B cell (primary cell): ENCODE data around the gene PPFIA2. TPM values are rescaled to one million over a fixed set of nuclear protein-coding genes. Genes with fewer than 3 reads are reported as not detected.

Experiments used
- ATAC-seq: fragments of 200-7000 bp; cut with Tn5 transposase; one replicate; pipeline ENCODE4 v1.10.0; 2021; ENCODE audit warnings: low read depth, mild to moderate bottlenecking, moderate number of reproducible peaks, moderate library complexity
- CTCF ChIA-PET: fragments of 350-600 bp; sonication (Branson Sonifier 250); formaldehyde crosslinking; loops from one replicate; lab custom pipeline; 2021; ENCODE audit warnings: antibody characterized with exemption, inconsistent platforms; lab: Charles Lee
- POLR2A ChIA-PET: fragments of 350-600 bp; sonication (Branson Sonifier 250); formaldehyde crosslinking; loops from one replicate; lab custom pipeline; 2021; ENCODE audit warnings: antibody characterized with exemption; lab: Charles Lee
- DNase-seq: peaks from one replicate; pipeline ENCODE4 v3.0.0; 2013
- H2AFZ ChIP-seq: 2 replicates; pipeline ENCODE4 v1.6.1; 2012; ENCODE audit warnings: mild to moderate bottlenecking, low read depth, low read length; ENCODE audit not compliant: insufficient read depth, poor library complexity, severe bottlenecking
- H3K27ac ChIP-seq, 2 donors: 1 replicate in 1 of 2; 2 replicates in 1 of 2; pipeline ENCODE4 v1.5.1; 2012 to 2013; ENCODE audit warnings: low read length in 2 of 2, mild to moderate bottlenecking in 2 of 2, moderate library complexity in 1 of 2
- H3K27me3 ChIP-seq, 4 experiments: fragments of 200-600 bp in 1 of 4; sonication (generic) in 1 of 4; replicated peaks in 1 of 4; 1 replicate in 2 of 4; 2 replicates in 2 of 4; pipeline versions ENCODE4 v1.6.1 to v1.7.0; 2013 to 2016; ENCODE audit warnings: low read length in 3 of 4, mild to moderate bottlenecking in 2 of 4, mixed read lengths in 1 of 4, moderate library complexity in 1 of 4; ENCODE audit not compliant: insufficient read depth in 4 of 4, control insufficient read depth in 3 of 4; ENCODE audit errors: control extremely low read depth in 1 of 4
- H3K36me3 ChIP-seq, 2 experiments: replicated peaks in 1 of 2; 1 replicate in 1 of 2; 2 replicates in 1 of 2; pipeline versions ENCODE4 v1.6.1 to v1.7.1; 2013; ENCODE audit warnings: low read length in 1 of 2; ENCODE audit not compliant: insufficient read depth in 2 of 2, control insufficient read depth in 1 of 2; ENCODE audit errors: control extremely low read depth in 1 of 2, extremely low read depth in 1 of 2
- H3K4me1 ChIP-seq, 2 donors: fragments of 200-600 bp in 1 of 2; sonication (generic) in 1 of 2; 1 replicate in 1 of 2; 2 replicates in 1 of 2; pipeline versions ENCODE4 v1.5.1 to v1.6.1; 2013 to 2017; ENCODE audit warnings: low read length in 2 of 2; ENCODE audit not compliant: control insufficient read depth in 2 of 2, insufficient read depth in 2 of 2
- H3K4me2 ChIP-seq: replicated peaks from 2 replicates; pipeline ENCODE3; 2012; ENCODE audit warnings: mild to moderate bottlenecking, low read depth, low read length; ENCODE audit not compliant: poor library complexity, severe bottlenecking
- H3K4me3 ChIP-seq, 5 experiments: fragments of 200-600 bp in 1 of 5; sonication (generic) in 1 of 5; 1 replicate in 3 of 5; 2 replicates in 2 of 5; pipeline versions ENCODE4 v1.5.1 to v1.7.0; 2011 to 2016; ENCODE audit warnings: low read length in 4 of 5, mild to moderate bottlenecking in 4 of 5, low read depth in 2 of 5, control low read depth in 1 of 5, moderate library complexity in 1 of 5; ENCODE audit not compliant: insufficient read depth in 1 of 5; ENCODE audit errors: control extremely low read depth in 1 of 5, extremely low read depth in 1 of 5
- H3K79me2 ChIP-seq: fragments of 200-600 bp; sonication (generic); one replicate; pipeline ENCODE4 v1.6.0; 2016; ENCODE audit warnings: low read length; ENCODE audit not compliant: control insufficient read depth, insufficient read depth
- H3K9ac ChIP-seq: fragments of 200-600 bp; sonication (generic); 2 replicates; pipeline ENCODE4 v1.6.1; 2017; ENCODE audit warnings: mild to moderate bottlenecking, low read length, moderate library complexity
- H3K9me3 ChIP-seq, 3 donors: one replicate each; pipeline versions ENCODE4 v1.6.1 to v1.7.1; 2013; ENCODE audit warnings: low read length in 2 of 3; ENCODE audit not compliant: control insufficient read depth in 2 of 3, insufficient read depth in 1 of 3; ENCODE audit errors: control extremely low read depth in 1 of 3
- H4K20me1 ChIP-seq: 2 replicates; pipeline ENCODE4 v1.6.0; 2012; ENCODE audit warnings: mild to moderate bottlenecking, low read length; ENCODE audit not compliant: insufficient read depth, control insufficient read depth, poor library complexity, severe bottlenecking
- H3K27ac Mint-ChIP-seq: one replicate; pipeline ENCODE4 v1.8.0; 2021; ENCODE audit warnings: mixed read lengths
- H3K27me3 Mint-ChIP-seq: one replicate; pipeline ENCODE4 v1.8.0; 2021; ENCODE audit warnings: mixed read lengths
- H3K4me1 Mint-ChIP-seq: one replicate; pipeline ENCODE4 v1.8.0; 2021; ENCODE audit warnings: mixed read lengths
- H3K4me3 Mint-ChIP-seq: one replicate; pipeline ENCODE4 v1.8.0; 2021; ENCODE audit warnings: mixed read lengths
- H3K9me3 Mint-ChIP-seq: one replicate; pipeline ENCODE4 v1.8.0; 2022; ENCODE audit warnings: mixed read lengths; ENCODE audit not compliant: insufficient read depth
- EZH2 ChIP-seq: IDR thresholded peaks from 2 replicates; pipeline ENCODE4 v1.6.1; 2012; ENCODE audit warnings: borderline replicate concordance, low read depth, mild to moderate bottlenecking, moderate library complexity, low read length; ENCODE audit not compliant: insufficient read depth, poor library complexity, severe bottlenecking
- WGBS: methylation state at CpG from one replicate; pipeline ENCODE4 v1.1.5; 2013; ENCODE audit warnings: missing lambda C conversion rate; ENCODE audit not compliant: insufficient coverage; 5-methylcytosine and 5-hydroxymethylcytosine counted together
- intact Hi-C: fragments of 100-400 bp; cut with micrococcal nuclease; formaldehyde crosslinking; loops from one replicate; pipeline ENCODE4 v1.10.0; 2022
- polyA plus RNA-seq: library from polyadenylated mRNA; depleted of rRNA; stranded (reverse); fragments of >200 nt; gene quantifications from 2 replicates; pipeline ENCODE4 v1.2.3, GENCODE V29; 2012
- total RNA-seq, 2 donors: library from RNA; stranded (reverse); fragments of 120-200 nt in 1 of 2; gene quantifications; 1 replicate in 1 of 2; 2 replicates in 1 of 2; pipeline versions ENCODE4 v1.2.3 to v1.2.4, GENCODE V29; 2013 to 2022
- TF ChIP-seq, protein P1 (sequence below): fragments of 200-600 bp; IDR thresholded peaks from one replicate; pipeline ENCODE4 v1.8.0; 2022; ENCODE audit warnings: antibody characterized with exemption, mild to moderate bottlenecking

Gene PPFIA2
- total and polyA plus RNA-seq, 2 donors (not counting 1 experiment from before 2014, with no cell fraction given): not detected

DNA sequence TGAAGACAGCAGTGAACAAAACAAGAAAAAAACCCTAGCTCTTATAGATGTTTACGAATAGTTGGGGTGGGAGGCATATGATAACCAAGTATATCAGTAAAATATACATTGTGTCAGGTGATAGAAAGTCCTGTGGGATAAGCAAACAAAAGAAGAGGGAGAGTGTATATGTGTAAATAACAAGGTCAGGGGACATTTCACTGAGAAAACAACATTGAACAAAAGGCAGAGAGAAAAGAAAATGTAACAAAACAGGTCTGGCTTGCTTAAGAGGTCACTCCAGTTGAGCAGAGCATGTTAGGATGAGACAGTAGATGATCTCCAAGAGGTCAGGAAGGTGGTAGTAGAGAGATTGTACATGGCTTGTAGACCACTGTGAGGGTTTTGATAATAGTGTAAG is 377.2 kb downstream of the PPFIA2 start:
- H3K27ac Mint-ChIP-seq: no peak overlapping the region
- Histone ChIP-seq H3K79me2 (no peaks in the 10 kb centered on the region), H3K4me3 (no peak overlapping the region), H3K4me2 (no peak overlapping the region), H3K9me3 (no peaks in the 10 kb centered on the region), H3K27me3 (no peaks in the 10 kb centered on the region), H4K20me1 (no peaks in the 10 kb centered on the region), H3K36me3 (no peaks in the 10 kb centered on the region), H3K9ac (no peak overlapping the region), H3K27ac (no peak overlapping the region), H3K4me1 (no peaks in the 10 kb centered on the region), H2AFZ (no peak overlapping the region)
- no peak overlapping the region for H3K4me3 Mint-ChIP-seq
- H3K9me3 Mint-ChIP-seq: peaks cover 3% of the 10 kb centered on the region
- TF ChIP-seq, protein P1, sequence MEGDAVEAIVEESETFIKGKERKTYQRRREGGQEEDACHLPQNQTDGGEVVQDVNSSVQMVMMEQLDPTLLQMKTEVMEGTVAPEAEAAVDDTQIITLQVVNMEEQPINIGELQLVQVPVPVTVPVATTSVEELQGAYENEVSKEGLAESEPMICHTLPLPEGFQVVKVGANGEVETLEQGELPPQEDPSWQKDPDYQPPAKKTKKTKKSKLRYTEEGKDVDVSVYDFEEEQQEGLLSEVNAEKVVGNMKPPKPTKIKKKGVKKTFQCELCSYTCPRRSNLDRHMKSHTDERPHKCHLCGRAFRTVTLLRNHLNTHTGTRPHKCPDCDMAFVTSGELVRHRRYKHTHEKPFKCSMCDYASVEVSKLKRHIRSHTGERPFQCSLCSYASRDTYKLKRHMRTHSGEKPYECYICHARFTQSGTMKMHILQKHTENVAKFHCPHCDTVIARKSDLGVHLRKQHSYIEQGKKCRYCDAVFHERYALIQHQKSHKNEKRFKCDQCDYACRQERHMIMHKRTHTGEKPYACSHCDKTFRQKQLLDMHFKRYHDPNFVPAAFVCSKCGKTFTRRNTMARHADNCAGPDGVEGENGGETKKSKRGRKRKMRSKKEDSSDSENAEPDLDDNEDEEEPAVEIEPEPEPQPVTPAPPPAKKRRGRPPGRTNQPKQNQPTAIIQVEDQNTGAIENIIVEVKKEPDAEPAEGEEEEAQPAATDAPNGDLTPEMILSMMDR: no peak
- TF ChIP-seq EZH2: no peak
- H3K27me3 Mint-ChIP-seq: no peaks in the 10 kb centered on the region
- CTCF ChIA-PET: no interaction called here
- POLR2A ChIA-PET: no interaction called here
- no peak for ATAC-seq
- intact Hi-C loops: no loop called here
- H3K4me1 Mint-ChIP-seq: no peaks in the 10 kb centered on the region
- DNase-seq: no peak
- no CpG with 5 or more reads among the region's 1 CpG for WGBS

DNA sequence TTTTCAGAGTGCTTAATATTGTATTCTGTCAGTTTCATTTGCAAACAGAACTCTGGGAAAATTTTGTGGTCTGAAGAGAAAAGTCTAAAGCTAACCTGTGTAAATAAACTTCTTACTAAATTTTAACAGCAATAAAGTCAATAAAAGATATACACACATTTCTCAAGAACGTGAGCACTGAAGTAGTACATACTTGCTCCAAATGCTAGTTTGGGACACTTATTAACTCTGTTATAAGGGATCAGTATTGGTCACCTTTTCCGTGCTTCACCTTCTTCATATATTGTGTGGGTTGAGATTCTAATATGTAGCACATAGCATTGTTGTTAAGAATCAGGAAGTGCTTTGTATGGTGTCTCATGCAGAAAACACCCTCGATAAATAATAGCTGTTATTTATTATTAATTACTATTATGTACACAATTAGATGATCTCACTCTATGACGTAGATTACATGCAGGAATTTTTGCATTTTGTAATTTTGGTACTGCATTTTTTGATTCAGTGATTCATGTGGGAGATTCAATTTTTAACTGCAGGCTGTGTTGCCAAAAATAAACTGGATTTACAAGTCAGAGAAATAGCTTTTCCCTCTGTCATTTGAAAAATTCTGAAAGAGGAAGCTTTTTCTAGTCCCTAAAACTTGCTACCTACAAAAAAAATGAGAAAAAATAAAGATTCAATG is 380.4 kb downstream of the PPFIA2 start:
- no peak for ATAC-seq
- Mint-ChIP-seq H3K4me3 (no peak overlapping the region), H3K9me3 (peaks cover 3% of the 10 kb centered on the region), H3K27me3 (no peaks in the 10 kb centered on the region), H3K4me1 (no peaks in the 10 kb centered on the region), H3K27ac (no peak overlapping the region)
- Histone ChIP-seq H3K9me3 (no peaks in the 10 kb centered on the region), H3K27me3 (no peaks in the 10 kb centered on the region), H3K9ac (no peak overlapping the region), H2AFZ (no peak overlapping the region), H4K20me1 (no peaks in the 10 kb centered on the region), H3K4me2 (no peak overlapping the region), H3K4me1 (no peaks in the 10 kb centered on the region), H3K79me2 (no peaks in the 10 kb centered on the region), H3K36me3 (no peaks in the 10 kb centered on the region), H3K4me3 (no peak overlapping the region), H3K27ac (no peak overlapping the region)
- POLR2A ChIA-PET: no interaction called here
- no CpG with 5 or more reads among the region's 4 CpGs for whole genome bisulfite sequencing
- intact Hi-C loops: no loop called here
- TF ChIP-seq EZH2: no peak
- TF ChIP-seq, protein P1: no peak
- DNase-seq: no peak
- CTCF ChIA-PET: no interaction called here
